Erythroblast (primary cell): ENCODE results near the gene FLRT1.

Experiments used
- DNase-seq, 2 experiments: peaks; one replicate each; lab custom pipeline; 2025; lab: John Stamatoyannopoulos, UW
- GATA1 ChIP-seq: IDR thresholded peaks from 2 replicates; pipeline ENCODE4 v1.6.1; 2011; ENCODE audit warnings: low read depth, mild to moderate bottlenecking, control low read depth, low read length, moderate library complexity
- POLR2A ChIP-seq: IDR thresholded peaks from 2 replicates; pipeline ENCODE4 v1.6.1; 2011; ENCODE audit warnings: mild to moderate bottlenecking, low read length

FLRT1 gene

GRCh38 chr11:64009710-64010109, 26.0 kb upstream of the FLRT1 start:
- DNase-seq: no peak
- TF ChIP-seq GATA1 (no peak), POLR2A (no peak)

DNA sequence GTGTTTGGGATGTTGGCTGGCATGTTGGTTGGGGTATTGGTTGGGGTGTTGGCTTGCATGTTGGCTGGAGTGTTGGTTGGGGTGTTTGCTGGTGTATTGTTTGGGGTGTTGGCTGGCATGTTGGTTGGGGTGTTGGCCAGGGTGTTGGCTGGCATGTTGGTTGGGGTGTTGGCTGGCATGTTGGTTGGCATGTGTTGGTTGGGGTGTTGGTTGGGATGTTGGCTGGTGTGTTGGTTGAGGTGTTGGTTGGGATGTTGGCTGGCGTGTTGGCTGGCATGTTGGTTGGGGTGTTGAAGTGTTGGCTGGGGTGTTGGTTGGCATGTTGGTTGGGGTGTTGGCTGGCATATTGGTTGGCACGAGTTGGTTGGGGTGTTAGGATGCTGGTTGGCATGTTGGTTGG, 24.9 kb upstream of the FLRT1 start:
- TF ChIP-seq GATA1 (no peak), POLR2A (no peak)
- DNase-seq: no peak

GRCh38 chr11:64011371-64011770, 24.4 kb upstream of the FLRT1 start:
- no peak for DNase-seq

GRCh38 chr11:64013141-64013896, 22.4 kb upstream of the FLRT1 start:
- TF ChIP-seq POLR2A: no peak
- TF ChIP-seq GATA1: no peak
- DNase-seq: no peak

More at GRCh38 chr11:64011371-64011770, 24.4 kb upstream of the FLRT1 start:
- no peak for TF ChIP-seq POLR2A
- no peak for TF ChIP-seq GATA1

DNA sequence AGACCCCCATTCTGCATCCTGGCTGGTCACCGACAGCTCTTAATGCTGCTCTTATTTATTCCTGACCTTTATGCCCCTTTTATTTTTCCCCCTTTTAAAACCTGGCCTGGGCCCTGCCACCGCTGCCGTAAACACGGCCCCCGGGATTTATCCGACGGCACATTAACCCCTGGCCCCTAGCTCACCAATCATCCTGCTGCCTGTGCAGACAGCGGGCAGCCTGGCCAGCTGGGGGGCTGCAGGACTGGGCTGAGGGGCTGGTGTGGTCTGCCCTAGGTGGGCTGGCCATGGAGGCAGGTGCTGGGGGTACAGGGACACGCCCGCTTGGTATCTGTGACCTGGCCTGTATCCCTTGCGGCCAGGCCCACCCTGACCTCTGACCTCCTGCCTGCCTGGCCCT, 21.4 kb upstream of the FLRT1 start:
- TF ChIP-seq GATA1: no peak
- TF ChIP-seq POLR2A: no peak
- no peak for DNase-seq

DNA sequence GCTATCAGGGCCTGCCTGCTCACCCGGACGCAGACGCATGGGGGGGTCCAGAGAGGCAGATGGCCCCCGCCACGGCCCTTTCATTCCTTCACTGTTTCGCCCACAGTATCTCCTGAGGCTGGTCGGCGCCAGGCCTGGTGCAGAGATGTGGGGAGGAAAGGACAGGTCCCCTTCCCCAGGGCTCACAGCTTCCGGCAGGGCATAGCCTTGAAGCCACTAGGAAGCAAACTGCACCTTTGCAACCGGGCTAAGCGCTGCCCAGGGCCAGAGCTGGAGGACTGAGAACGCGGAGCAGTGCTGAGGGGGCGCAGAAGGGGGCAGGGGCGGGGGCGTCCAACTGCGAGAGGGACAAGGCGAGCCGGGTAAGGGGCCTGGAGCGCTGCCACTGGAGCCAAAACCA, 20.2 kb upstream of the FLRT1 start:
- DNase-seq: no peak
- TF ChIP-seq GATA1 (no peak), POLR2A (no peak)

DNA sequence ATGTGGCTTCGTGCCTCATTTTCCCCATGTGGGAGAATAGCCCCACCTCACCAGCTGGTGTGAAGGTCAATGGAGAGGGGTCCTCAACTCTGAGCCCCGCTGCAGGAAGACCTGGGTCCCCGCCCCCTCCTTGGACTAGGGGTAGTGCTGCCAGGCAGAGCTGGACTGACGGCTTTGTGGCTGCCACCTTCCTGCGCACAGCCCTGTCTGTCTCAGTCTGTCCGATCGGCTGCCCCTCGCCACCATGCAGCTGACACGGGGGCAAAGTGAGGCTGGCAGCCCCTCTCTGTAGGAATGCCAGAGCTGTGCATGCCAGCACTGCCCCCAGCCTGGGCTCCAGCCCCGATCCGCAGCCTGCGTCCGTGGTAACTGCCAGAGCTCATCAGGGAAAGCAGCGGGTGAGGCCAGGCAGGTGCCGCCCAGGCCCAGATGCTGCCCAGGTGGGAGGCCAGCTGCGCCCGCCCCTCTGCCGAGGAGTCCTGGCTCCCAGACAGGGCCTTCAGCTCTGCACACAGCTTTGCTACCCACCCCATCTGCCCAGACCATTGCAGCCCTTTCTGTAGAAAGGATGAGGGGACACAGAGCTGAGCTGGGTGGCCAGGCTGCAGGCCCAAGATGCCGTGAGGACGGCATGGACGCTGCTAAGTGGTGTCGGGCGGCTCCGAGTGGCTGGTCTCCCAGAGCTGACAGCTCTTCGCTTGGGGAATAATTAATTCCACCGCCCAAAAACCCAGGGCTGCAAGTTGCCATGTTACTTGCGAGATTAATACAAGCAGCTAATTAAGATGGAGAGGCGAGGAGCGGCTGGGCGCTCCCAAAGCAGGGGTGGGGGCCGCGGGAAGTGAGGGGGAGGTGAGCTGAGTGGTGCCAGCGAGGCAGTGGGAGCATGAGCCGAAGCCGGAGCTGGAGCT, 19.5 kb upstream of the FLRT1 start:
- DNase-seq: no peak
- TF ChIP-seq GATA1: no peak
- TF ChIP-seq POLR2A: no peak

- no peak for DNase-seq
- no peak for TF ChIP-seq GATA1
- TF ChIP-seq POLR2A: no peak
Measured at GRCh38 chr11:64017945-64018224, 17.8 kb upstream of the FLRT1 start.

DNA sequence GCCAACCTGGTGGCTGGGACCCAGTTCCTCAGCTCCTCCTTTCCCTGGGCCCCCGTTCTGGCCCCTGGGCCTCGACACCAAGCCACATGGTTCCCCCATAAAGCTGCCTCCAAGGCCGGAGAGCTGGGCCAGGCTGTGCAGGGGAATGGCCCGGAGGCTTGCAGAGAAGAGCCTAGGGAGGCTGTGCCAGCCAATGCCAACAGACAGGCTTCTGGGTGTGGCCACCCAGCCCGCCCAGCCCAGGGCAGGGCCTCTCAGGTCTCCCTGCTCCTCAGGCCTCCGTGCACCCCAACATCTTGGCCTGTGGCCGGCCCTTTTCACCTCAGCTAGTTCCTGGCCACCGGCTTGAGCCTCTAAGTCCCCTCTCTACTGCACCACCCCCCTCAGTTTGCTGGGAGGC, 17.4 kb upstream of the FLRT1 start:
- TF ChIP-seq GATA1 (no peak), POLR2A (no peak)

GRCh38 chr11:64019106-64020037, 16.4 kb upstream of the FLRT1 start:
- no peak for DNase-seq
- TF ChIP-seq GATA1 (no peak), POLR2A (no peak)

More for the DNA sequence above, 17.4 kb upstream of the FLRT1 start:
- DNase-seq: no peak

- no peak for DNase-seq
- TF ChIP-seq POLR2A (no peak), GATA1 (no peak)
Measured at GRCh38 chr11:64020976-64021756, 14.6 kb upstream of the FLRT1 start.

GRCh38 chr11:64021757-64022093, 14.0 kb upstream of the FLRT1 start:
- no peak for TF ChIP-seq GATA1
- no peak for TF ChIP-seq POLR2A
- DNase-seq: no peak

GRCh38 chr11:64022125-64022784, 13.5 kb upstream of the FLRT1 start:
- TF ChIP-seq GATA1 (no peak), POLR2A (no peak)
- no peak for DNase-seq
